Esophagus mucosa (tissue), 1 donor: Measurements from ENCODE around the gene DDX18. TPM values are rescaled to one million over a fixed set of nuclear protein-coding genes. Genes with fewer than 3 reads are reported as not detected.
"Not testable (repeated sequence)": the region's sequence is repeated elsewhere in the genome, so short reads cannot be mapped to it uniquely, and the experiment has no call there.

Experiments used
- ATAC-seq: fragments of 200-7000 bp; cut with Tn5 transposase; one replicate; pipeline ENCODE4 v1.9.1; 2020
- total RNA-seq: library from RNA; stranded (reverse); gene quantifications from one replicate; pipeline ENCODE4 v1.2.4, GENCODE V29; 2023
- donor health status: DM: yes; HTN: yes; CAD: no.

The DDX18 gene
- 31.1 TPM for total RNA-seq

DNA sequence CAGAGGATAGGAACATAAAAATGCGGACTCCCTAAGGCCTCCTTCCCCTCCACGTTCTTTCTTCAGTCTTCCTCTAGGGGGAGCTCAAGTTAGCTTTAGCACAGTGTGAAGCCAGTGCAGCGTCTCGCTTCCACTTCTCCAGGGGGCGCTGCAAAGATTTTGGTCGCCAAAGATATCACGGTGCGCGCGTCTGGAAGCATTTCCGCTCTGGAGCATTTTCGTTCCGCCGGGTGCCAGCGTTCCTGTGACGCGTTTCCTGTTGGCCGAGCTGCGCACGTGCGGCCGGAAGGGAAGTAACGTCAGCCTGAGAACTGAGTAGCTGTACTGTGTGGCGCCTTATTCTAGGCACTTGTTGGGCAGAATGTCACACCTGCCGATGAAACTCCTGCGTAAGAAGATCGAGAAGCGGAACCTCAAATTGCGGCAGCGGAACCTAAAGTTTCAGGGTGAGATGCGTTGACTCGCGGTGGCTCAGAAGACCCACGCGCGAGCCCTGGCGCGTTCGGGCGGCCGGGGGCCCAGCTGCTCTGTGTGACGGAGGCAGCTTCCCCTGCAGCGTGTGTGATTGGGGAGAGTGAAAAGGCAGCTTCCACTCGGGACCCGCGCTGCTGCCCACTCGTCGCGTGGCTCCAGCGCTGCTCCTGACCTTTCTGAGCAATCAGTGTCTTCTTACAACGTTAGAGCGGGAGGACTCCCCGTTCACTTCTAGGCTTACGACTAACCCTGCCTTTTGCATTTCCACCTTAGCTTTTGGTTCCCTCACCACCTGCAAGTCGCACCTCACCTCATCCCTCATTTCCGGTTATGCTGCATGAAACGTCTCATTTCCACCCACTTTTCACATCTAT, at the start of gene DDX18:
Gene DDX18 (plus strand): TSS at position 275 of the 848 bp plus-strand sequence. CDS start 87 bp downstream, at position 362.
- peak; percentile 99 for ATAC-seq

DNA sequence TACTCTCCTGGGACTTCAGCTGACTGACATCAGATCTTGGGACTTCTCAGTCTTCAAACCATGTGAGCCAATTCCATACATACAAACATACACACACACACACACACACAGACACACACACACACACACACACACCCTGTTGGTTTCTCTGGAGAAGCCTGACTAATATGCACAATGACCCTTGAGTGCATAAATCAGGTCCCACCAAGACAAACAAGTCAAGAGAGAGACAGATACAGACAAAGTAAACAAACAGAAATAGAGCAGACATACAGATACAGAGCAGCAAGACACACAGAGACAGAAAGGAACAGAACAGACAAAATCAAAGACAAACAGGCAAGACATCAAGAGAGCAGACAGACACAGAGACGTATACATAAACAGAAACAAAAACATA, 43.8 kb upstream of the DDX18 start:
- ATAC-seq = no peak

DNA sequence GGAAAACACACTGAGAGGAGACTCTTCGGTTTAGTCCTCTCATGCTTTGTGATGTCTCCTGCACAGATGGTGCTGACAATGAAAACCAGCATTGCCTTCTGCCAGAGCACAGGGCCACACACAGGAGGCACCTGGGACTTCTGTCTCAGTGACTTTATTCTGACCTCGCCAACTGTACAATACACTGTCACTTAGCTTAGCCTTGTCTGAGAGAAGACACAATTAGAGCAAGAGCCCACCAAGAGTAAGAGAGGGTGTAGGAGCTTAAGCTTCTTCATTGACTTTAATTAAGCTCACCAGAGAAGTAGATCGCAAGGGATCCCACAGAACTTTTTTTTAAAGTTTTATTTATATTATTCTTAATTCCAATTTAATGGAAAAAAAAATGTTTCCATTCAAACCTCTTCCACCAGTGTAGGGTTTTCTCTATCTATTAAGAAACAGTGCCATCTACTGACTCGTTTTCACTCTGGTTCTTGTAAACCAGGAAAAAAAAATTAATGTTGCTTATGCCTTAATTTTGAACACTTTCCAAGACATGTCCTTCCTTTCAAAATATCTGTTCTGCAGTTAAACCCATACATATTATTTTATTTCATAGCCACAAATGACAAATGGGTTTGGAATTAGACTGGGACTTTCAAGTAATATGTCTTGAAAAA, 42.4 kb upstream of the DDX18 start:
- ATAC-seq = no peak

DNA sequence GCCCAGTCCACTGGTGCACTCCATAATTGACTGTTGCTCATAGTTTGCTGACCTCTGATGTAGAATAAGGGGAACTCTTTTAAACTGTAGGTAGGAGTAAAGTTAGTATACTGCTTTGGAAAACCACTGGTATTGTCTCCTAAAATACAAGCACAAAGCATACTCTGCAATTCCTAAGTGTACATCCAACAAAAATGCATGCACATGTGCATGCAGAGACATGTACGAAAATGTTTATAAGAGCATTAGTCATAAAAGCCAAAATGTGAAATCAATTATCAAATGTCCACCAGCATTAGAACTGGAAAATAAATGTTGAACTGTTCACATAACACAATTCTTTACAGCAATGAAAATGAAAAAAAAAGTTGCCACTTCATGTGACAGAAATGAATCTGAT, 39.8 kb upstream of the DDX18 start:
- no peak for ATAC-seq

DNA sequence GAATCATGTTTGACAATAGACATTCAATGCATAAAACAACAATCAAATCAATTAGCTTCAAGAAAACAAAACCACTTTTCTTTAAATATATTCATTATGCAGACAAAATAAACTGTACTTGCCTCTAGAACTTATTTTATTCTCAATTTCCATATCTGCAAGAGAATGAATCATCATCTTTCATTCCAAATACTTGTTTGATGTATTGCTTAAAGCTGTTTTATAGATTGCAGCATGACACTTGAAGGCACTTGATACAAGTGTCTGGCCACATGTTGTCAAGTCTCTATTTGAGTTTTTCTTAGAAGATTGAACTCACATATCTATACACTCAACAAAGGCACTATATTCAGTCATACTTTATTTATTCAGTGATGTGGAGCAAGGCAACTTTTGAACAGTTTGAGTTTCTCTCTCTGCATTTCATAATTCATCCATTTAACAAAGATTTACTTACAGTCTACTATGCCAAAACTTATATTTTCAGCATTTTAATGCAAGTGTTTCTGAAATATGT, 38.7 kb upstream of the DDX18 start:
- no peak for ATAC-seq

DNA sequence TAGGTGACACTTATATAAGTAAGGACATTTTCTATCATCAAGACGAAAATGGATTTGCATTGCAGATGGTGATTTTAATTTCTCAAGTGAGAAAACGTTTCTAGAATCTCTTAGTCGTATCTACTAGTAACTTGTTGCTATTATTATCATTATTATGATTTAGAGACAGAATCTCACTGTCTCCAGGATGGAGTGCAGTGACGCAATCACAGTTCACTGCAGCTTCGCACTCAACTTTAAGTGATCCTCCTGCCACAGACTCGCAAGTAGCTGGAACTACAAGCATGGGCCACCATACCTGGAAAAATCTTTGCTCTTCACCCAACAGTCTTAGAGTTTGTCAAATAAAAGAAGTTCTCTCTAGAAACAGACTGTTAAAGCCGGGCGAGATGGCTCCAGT, 37.6 kb upstream of the DDX18 start:
- no peak for ATAC-seq

DNA sequence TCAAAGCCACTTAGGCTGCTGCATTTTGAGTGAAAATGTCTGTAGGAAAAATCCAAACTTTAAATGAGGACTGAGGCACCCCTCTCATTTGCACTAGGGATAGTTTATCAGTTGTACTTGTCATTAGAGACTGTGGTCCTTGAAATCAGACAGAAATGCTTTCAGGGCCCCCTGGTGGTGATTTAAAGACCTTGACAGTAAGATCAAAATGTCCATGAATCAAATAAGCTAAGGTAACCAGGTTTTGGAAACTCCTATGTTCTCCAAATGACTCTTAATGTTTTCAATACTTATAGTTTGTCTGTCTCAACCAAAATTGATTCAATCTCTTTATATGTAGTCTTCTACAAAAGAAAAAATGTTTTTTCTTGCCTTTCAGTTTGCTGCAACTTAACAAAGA, 28.8 kb upstream of the DDX18 start:
- ATAC-seq = no peak

DNA sequence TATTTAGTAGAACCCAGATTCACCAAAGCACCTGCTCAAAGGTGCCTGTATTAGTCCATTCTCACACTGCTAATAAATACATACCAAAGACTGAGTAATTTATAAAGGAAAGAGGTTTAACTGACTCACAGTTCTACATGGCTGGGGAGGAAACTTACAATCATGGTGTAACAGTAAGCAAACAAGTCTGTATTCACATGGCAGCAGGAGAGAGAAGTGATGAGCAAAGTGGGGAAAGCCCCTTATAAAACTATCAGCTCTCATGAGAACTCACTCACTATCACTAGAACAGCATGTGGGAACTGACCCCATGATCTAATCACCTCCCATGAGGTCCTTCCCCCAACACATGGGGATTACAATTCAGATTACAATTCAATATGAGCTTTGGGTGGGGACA, 28.0 kb upstream of the DDX18 start:
- no peak for ATAC-seq

DNA sequence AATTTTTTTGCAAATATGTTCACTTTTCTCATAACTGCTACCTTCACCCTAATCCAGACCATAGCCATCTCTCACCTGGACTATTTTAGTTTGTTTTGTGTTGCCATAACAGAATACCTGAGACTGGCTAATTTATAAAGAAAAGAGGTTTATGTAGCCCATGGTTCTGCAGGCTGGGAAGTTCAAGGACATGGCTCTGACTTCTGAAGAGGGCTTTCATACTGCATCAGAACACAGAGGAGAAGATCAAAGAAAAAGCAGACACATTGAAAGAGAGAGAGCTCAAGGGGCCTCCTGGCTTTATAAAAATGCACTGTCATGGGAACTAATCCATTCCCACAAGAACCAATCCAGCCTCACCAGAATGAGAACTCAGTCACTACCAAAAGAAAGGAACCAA, 25.0 kb upstream of the DDX18 start:
- no peak for ATAC-seq

DNA sequence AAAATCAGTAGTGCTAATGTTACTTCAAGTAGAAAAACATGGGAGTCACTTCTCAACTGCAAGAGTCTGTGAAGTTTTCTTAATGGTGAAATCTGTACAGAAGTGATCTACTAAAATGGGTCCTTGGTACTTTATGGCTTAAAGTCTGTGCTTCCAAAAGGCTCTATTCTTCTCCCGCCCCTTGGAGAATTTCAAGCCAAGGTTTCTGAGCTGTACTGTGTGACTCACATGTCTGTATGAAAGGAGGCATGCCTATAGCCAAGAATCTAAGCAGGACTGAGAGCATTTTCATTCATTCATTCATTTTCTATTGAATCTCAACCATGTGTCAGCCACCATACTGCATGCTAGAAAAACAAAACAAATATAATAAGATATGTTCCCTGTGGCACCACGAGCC, 19.8 kb upstream of the DDX18 start:
- no peak for ATAC-seq

DNA sequence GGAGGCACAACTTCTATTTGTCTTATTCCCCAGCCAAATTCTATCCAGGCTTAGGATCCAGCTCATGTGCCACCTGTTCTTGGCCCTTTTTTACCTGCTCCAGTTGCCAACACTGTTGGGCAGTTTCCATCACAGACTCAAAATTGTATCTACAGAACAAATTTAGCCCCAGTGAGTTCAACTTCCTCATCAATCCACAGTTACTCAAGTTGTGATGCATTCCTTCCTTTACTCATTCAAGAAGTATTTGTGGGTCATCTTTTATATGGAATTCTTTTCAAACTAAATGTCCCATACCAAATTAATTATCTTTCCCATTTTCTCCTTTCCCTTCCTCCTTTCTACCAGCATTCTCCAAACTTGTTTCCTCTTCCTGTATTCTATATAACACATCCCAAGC, 12.7 kb upstream of the DDX18 start:
- no peak for ATAC-seq

DNA sequence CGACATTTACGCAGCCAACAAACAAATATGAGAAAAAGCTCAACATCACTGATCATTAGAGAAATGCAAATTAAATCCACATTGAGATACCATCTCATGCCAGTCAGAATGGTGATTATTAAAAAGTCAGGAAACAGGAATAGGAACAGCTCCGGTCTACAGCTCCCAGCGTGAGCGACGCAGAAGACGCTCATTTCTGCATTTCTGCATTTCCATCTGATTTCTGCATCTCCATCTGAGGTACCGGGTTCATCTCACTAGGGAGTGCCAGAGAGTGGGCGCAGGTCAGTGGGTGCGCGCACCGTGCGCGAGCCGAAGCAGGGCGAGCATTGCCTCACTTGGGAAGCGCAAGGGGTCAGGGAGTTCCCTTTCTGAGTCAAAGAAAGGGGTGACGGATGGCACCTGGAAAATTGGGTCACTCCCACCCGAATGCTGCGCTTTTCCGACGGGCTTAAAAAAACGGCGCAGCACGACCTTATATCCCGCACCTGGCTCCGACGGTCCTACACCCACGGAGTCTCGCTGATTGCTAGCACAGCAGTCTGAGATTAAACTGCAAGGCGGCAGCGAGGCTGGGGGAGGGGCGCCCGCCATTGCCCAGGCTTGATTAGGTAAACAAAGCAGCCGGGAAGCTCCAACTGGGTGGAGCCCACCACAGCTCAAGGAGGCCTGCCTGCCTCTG, 10.7 kb upstream of the DDX18 start:
- ATAC-seq = not testable (repeated sequence)

DNA sequence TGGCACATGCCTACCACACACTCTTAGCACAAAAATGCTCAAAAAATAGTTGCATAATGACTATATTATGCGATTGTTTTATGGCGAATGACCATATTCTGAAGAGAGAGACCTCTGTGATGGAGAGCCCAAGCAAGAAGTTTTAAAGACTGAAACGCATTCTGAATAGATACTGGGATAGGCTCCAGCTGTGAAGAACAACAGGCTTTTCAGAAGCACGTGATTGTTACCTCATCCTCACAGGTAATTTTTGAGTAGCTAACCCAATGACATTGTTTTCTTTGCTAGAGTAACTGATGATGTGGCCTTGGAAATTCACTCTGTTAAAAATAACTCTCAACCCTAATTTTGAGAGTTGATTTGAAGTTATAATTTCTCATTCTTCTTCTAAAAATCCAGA, 2.0 kb upstream of the DDX18 start:
- ATAC-seq = no peak

DNA sequence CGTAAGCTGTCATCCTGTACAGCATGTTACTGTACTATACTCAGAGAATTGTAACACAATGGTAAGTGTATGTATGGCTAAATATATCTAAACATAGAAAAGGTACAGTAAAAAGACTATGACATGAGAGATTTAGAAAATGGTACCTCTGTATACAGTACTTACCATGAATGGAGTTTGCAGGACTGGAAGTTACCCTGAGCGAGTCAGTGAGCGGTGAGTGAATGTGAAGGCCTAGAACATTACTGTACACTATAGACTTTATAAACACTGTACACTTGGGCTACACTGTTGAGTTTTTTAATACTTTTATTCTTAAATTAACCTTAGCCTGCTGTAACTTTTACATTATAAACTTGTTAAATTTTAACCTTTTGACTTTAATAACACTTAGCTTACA, 1.5 kb downstream of the DDX18 start:
- ATAC-seq = no peak

DNA sequence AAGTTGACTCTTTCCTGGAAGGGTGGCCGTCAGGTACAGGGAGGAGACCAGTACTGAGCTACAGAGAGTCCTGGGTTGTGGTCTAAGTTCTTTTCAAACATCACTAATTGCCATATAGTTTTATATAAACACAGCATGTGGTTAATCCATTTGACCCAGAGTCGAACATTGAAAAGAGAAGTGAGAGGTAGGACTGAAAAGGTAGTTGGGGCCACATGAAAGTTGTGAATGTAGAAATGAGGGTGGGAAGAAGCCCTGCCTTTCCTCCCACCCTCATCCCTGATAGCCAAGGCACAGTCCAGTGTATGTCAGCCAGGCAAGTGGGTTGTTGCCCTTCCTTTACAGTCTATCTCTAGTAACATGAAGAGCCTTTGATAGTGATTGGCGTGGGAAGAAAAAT, 4.4 kb downstream of the DDX18 start:
- no peak for ATAC-seq

DNA sequence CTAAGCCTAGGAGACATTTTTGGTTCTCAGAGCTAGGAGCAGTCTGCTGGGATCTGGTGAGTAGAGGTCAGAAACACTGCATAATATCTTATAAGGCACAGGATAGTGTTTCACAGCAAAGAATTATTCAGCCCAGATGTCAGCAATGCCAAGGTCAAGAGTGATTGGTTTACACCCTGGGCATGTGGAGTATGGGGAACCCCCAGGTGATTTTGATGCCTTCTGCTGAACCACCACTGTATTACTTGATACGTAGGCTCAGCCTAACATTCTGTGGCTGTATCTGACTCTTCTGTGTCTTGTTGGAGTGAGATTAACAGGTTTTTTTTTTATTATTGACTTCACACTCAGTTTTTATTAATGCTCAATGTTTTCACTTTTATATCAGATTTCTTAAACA, 6.0 kb downstream of the DDX18 start:
- no peak for ATAC-seq

DNA sequence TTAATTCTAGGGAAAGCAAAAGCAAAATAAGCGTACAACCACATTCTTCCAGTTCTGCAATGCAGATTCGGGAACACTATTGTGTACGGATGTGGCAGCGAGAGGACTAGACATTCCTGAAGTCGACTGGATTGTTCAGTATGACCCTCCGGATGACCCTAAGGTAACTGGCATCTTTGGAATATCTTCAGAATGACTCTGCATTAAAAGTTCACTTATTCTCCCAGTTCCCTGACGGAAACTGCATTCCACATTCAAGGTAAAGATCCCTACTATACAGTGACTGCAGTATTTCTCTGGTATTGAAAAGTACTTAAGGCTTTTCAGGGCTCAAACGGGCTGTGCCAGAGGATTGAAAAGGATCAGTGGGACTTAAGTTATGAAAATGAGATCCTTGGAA, 10.9 kb downstream of the DDX18 start:
- no peak for ATAC-seq

DNA sequence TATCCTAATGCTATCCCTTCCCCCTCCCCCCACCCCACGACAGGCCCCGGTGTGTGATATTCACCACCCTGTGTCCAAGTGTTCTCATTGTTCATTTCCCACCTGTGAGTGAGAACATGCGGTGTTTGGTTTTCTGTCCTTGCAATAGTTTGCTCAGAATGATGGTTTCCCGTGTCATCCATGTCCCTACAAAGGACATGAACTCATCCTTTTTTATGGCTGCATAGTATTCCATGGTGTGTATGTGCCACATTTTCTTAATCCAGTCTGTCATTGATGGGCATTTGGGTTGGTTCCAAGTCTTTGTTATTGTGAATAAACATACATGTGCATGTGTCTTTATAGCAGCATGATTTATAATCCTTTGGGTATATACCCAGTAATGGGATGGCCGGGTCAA, 13.0 kb downstream of the DDX18 start:
- not testable (repeated sequence) for ATAC-seq

DNA sequence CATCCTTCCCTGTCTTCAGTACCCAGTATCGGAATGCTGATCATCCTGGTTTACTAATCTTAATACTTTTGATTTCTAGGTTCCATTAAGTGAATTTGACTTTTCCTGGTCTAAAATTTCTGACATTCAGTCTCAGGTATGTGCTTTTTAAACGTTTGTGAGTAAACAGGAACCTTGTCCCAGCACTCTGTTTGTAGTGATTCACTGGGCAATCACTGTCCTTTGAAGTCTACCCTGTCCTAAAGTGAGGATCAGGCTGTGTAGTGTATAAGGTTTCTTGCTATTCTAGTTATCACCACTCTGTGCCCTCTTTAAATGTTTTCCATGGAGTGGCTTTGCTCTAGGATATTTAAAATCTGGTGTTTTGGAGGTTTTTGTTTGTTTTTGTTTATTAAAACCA, 14.4 kb downstream of the DDX18 start:
- no peak for ATAC-seq

DNA sequence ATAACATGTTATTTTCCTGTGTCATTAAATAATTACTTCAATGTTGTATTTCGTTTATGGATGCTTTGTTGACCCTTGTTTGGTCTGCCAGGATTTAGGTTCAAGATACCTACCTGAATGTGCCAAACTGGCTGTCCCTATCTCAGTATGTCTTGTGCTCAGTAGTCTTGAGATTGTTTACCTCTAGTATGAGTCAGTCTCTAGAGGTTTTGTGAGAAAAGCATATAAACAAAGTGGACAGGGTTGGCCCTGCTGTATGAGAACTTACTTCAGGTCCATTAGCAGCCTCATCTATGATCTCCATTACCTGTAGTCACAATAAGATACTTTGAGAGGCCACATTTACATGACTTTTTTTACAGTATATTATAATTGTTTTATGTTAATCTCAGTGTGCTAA, 17.8 kb downstream of the DDX18 start:
- ATAC-seq = no peak

DNA sequence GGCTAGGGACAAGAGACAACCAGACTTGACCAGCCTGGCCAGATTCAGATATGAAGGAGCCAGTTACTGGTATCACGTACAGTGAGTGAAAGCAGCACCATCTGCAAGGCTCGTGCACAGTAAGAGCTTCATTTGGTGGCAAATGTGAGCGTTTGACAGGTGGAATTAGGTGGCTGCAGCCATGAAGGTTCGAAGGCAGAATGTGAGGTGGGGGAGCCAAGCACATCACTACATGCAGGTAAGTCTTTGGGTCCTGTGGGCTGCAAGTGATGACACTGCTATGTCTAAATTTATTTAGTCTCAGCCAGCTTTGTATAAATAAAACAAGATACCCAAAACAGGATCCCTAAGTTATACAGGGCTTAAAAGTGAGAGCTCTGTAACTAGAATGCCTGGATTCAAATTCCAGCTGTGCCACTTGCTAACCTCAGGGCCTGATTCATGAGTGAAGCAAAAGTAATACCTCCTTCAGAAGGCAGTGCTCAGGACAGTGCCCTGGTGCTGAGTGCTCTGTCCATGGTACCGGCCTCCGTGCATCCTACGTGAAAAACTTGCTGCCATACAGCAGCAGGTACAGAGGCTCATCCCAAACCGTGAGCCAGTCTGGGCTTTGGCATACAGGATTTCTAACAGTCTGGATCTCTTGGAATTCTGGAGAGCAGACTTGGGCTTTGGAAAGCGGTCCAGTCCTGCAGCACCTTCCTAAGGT, 18.6 kb downstream of the DDX18 start:
- peak; percentile 43 for ATAC-seq

DNA sequence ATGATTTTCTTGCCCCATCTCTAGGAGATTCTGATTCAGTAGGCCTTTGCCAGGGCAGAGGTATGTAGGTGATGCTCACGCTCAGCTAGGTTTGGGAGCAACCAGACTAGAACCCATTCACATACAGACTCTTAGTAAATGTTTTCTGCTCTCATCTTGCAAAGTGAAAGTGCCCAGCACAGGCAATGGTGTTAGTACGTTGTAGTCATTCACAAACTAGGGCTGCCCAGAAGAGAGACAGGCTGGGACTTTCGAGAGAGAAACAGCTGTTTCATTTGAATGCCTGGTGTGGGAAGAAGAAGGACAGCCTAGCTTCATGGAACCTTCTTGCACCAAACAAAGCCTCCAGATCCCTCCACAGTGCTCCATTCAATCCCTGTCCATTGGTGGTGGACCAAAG, 19.4 kb downstream of the DDX18 start:
- ATAC-seq = no peak

DNA sequence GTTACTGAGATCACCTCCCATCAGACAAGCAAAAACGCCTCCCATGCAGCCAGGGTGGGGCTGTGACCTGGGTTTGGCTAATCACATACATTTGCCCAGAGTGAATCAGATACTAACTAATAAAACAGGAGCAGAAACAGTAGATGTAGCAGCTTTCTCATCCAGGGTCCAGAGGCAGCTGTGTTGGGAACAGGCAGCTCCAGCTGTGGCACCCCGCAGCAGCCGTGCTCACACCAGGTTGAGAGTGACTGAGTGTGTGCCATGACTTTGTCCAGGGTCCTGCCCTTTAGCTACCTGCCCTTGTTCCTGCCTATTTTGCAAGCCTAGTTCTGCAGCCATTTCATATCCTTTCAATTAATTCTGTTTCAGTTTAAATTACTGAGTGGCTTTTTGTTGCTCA, 20.5 kb downstream of the DDX18 start:
- ATAC-seq = no peak
